ENCODE measurements around the gene SETD1B. TPM values are rescaled to one million over a fixed set of nuclear protein-coding genes. Genes with fewer than 3 reads are reported as not detected.

SETD1B gene
- total RNA-seq, 2 donors from 2014 or later: 54.5 to 64.1 TPM

DNA sequence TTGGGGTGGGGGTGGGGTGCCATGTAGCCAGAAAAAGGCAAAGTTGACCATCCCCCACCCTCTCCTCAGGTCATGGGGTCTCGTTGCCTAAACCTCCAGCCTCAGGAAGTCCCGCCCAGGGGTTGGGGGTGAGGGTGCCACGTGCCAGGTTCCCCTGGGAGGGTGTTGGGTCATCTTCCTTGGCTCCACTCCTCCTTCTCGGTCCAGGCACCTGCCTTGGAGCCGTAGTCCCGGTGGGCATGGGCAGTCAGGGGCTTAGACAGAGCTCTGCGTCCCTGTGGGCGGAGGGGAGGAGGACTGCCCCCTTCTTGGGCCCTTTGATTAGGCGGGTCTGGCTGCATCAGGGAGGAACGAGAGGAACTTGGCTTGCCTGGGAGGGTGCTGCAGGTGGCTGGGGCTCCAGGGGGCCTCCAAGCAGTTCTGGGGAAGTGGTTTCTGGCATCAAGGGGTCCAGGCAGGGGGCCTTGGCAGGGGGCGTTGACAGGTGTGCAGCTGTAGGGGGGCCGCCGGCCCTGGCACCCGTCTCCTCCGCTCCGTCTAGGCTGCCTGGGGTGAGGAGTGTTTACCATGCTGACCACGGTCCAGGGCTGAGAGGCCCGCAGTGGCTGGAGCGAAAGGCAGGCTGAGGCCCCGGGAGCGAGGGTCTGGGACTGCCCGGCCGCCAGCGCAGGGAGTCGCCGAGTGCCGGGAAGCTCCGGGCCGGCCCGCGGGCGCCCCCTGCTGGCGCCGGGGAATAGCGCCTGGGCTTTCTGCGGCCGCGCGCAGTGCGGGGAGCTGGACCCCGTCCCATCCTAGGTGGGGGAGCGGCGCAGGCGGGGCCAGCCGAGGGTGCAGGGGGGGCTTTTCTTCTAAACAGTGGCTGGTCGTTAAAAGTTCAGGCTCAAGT is 7.9 kb downstream of the SETD1B start:
- peaks cover 45% of the 10 kb centered on the region for H3K4me1 Mint-ChIP-seq
- H3K27ac Mint-ChIP-seq: peak overlapping the region; percentile 85
- peak overlapping the region; percentile 91 for H3K4me3 Mint-ChIP-seq
- H3K27me3 Mint-ChIP-seq: no peaks in the 10 kb centered on the region
- no peaks in the 10 kb centered on the region for H3K9me3 ChIP-seq (ENCODE audit: control insufficient read depth, low read length, poor library complexity, severe bottlenecking)
- DNase-seq: peak; percentile 68 to 76 (median 73)
- no peaks in the 10 kb centered on the region for H3K36me3 Mint-ChIP-seq (ENCODE audit: low read depth)
- peak; percentile 87 for ATAC-seq

DNA sequence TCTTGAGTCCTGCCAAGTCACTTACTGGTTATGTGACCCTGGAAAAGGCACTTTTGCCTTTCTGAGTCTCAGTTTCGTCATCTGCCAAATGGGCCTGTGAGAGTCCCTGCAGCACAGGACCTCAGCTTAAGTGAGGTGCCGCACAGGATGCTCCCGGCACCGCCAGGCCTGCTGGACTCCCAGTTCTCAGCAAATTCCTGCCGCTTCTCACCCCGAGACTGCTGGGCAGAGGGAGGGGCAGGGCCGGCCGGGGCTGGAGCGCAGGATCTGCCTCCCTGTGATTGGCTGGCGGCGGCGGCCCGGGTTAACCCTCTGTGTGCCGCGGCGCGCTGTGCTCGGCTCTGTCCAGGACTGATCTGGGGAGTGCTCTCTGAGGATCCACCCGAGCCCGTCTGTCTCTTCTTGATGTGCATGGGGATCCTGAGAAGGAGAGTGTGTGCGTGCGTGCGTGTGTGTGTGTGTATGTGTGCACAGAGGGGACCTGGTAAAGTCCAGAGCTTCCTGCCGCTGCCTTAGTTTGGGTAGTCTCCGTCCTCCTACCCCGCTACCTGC is 8.6 kb downstream of the SETD1B start:
- DNase-seq (no peak), ATAC-seq (peak; percentile 59)
- H3K27ac Mint-ChIP-seq: peak overlapping the region; percentile 85
- no peaks in the 10 kb centered on the region for H3K36me3 Mint-ChIP-seq (ENCODE audit: low read depth)
- H3K9me3 ChIP-seq (ENCODE audit: control insufficient read depth, low read length, poor library complexity, severe bottlenecking): no peaks in the 10 kb centered on the region
- H3K27me3 Mint-ChIP-seq: no peaks in the 10 kb centered on the region
- peak overlapping the region; percentile 91 for H3K4me3 Mint-ChIP-seq
- H3K4me1 Mint-ChIP-seq: peaks cover 43% of the 10 kb centered on the region

DNA sequence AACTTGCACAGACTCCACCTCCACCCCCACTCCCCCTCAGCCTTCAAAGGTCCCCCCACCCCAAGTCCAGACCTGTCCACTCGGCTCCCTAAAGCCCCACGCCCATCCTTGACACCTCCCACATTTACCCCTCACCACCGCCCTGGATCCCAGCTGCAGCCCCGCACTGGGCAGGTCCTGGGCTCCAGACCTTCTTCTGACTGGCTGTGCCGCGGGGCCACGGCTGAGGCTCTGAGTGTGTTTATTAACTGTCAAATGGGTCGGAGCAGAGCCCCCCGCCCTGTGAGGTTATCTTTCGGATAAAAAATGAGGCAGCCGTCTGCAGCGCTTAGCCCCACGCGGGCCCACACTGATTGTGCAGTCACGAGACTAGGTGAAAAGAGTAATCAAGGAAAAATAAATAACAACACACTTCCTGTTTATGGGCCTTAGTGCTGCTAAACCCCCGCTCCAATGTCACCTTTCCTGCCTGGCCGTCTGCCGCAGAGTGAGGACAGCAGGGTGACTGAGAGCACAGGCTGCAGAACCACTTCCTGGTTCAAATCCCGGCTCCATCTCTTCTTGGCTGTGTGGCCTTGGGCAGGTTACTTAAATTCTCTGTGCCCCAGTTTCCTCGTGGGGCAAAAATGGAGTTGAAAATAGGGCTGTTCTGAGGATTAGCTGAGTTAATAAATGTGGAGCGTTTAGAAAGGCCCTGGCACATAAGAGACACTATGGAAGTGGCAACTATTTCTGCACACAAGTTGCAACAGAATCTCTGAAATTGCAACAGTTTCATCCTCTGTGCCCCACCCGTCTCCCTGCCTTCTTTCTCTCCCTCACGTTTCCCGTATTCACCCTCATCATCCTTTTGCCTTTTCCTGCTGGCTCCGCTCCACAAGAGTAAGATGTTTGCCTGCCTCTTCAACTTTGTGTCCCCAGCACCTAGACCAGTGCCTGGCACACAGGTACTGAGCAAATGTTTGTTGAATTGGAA is 9.4 kb downstream of the SETD1B start:
- peaks cover 41% of the 10 kb centered on the region for H3K4me1 Mint-ChIP-seq
- H3K27me3 Mint-ChIP-seq: no peaks in the 10 kb centered on the region
- no peaks in the 10 kb centered on the region for H3K36me3 Mint-ChIP-seq (ENCODE audit: low read depth)
- no peaks in the 10 kb centered on the region for H3K9me3 ChIP-seq (ENCODE audit: control insufficient read depth, low read length, poor library complexity, severe bottlenecking)
- peak overlapping the region; percentile 85 for H3K27ac Mint-ChIP-seq
- peak overlapping the region; percentile 91 for H3K4me3 Mint-ChIP-seq
- ATAC-seq (no peak), DNase-seq (no peak)

DNA sequence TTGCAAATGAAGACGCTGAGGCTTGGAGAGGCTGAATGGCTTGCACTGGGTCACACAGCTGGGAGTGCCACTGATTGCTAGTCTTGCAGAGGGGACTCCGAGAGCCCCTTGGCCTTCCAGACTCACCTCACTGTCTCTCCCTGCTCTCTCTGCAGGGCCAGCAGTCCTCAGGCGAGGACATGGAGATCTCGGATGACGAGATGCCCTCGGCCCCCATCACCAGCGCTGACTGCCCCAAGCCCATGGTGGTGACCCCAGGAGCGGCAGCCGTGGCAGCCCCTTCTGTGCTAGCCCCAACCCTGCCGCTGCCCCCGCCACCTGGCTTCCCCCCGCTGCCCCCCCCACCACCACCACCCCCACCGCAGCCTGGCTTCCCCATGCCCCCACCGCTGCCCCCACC is 10.1 kb downstream of the SETD1B start:
- DNase-seq: no peak
- H3K4me3 Mint-ChIP-seq: peak overlapping the region; percentile 91
- H3K36me3 Mint-ChIP-seq (ENCODE audit: low read depth): no peaks in the 10 kb centered on the region
- H3K4me1 Mint-ChIP-seq: peaks cover 35% of the 10 kb centered on the region
- peak overlapping the region; percentile 85 for H3K27ac Mint-ChIP-seq
- ATAC-seq: no peak
- no peaks in the 10 kb centered on the region for H3K27me3 Mint-ChIP-seq
- H3K9me3 ChIP-seq (ENCODE audit: control insufficient read depth, low read length, poor library complexity, severe bottlenecking): no peaks in the 10 kb centered on the region

DNA sequence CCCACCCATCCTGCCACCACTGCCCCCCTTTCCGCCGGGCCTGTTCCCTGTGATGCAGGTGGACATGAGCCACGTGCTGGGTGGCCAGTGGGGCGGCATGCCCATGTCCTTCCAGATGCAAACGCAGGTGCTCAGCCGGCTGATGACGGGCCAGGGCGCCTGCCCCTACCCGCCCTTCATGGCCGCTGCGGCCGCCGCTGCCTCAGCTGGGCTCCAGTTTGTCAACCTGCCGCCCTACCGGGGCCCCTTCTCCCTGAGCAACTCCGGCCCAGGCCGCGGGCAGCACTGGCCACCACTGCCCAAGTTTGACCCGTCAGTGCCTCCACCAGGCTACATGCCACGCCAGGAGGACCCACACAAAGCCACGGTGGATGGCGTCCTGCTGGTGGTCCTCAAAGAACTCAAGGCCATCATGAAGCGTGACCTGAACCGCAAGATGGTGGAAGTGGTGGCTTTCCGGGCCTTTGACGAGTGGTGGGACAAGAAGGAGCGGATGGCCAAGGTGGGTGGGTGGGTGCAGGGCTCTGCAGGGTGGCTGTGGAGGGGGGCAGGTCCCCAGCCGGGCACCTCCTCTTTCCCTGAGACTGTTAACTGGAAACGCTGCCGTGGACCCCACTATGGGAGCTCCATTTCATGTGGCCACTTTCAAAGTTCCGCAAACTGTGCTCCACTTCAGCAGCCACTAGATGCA is 10.8 kb downstream of the SETD1B start:
- peaks cover 36% of the 10 kb centered on the region for H3K4me1 Mint-ChIP-seq
- no peak overlapping the region for H3K27ac Mint-ChIP-seq
- H3K36me3 Mint-ChIP-seq (ENCODE audit: low read depth): peaks cover 3% of the 10 kb centered on the region
- H3K4me3 Mint-ChIP-seq: peak overlapping the region; percentile 49
- H3K9me3 ChIP-seq (ENCODE audit: control insufficient read depth, low read length, poor library complexity, severe bottlenecking): no peaks in the 10 kb centered on the region
- no peak for ATAC-seq
- no peak for DNase-seq
- H3K27me3 Mint-ChIP-seq: no peaks in the 10 kb centered on the region

DNA sequence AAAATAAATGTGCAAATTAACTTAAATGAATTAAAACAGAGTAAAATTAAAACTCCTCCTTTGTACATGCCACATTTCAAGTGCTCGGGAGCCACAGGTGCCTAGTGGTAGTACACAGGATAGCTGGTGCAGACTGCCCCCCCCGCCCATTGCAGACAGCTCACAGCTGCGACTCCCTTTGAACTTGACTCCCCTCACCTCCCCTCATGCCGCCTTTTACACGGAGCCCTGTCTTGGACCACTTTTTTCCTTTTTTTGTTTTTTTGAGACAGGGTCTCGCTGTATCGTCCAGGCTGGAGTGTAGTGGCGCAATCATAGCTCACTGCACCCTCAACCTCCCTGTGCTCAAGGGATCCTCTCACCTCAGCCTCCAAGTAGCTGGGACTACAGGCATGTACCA is 11.5 kb downstream of the SETD1B start:
- H3K36me3 Mint-ChIP-seq (ENCODE audit: low read depth): peaks cover 3% of the 10 kb centered on the region
- no peak overlapping the region for H3K27ac Mint-ChIP-seq
- ATAC-seq (no peak), DNase-seq (no peak)
- no peak overlapping the region for H3K4me3 Mint-ChIP-seq
- peaks cover 33% of the 10 kb centered on the region for H3K4me1 Mint-ChIP-seq
- H3K27me3 Mint-ChIP-seq: no peaks in the 10 kb centered on the region
- H3K9me3 ChIP-seq (ENCODE audit: control insufficient read depth, low read length, poor library complexity, severe bottlenecking): no peaks in the 10 kb centered on the region

DNA sequence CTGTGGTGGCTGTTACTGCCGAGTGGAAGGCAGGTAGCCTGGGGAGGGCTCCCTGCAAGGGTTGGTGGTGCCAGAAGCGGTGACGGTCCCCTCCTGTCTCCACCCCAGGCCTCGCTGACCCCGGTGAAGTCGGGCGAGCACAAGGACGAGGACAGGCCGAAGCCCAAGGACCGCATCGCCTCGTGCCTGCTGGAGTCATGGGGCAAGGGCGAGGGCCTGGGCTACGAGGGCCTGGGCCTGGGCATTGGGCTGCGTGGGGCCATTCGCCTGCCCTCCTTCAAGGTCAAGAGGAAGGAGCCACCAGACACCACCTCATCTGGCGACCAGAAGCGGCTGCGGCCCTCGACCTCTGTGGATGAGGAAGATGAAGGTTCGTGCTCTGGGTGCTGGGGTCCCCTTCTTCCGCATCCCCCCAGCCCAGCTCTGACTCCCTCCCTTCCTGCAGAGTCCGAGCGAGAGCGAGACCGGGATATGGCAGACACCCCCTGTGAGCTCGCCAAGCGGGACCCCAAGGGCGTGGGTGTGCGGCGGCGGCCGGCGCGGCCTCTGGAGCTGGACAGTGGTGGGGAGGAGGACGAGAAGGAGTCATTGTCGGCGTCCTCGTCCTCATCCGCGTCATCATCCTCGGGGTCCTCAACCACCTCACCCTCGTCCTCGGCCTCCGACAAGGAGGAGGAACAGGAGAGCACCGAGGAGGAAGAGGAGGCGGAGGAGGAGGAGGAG is 13.3 kb downstream of the SETD1B start:
- no peak overlapping the region for H3K27ac Mint-ChIP-seq
- no peak for ATAC-seq
- no peak for DNase-seq
- H3K4me1 Mint-ChIP-seq: peaks cover 23% of the 10 kb centered on the region
- H3K9me3 ChIP-seq (ENCODE audit: control insufficient read depth, low read length, poor library complexity, severe bottlenecking): no peaks in the 10 kb centered on the region
- H3K4me3 Mint-ChIP-seq: no peak overlapping the region
- no peaks in the 10 kb centered on the region for H3K27me3 Mint-ChIP-seq
- peaks cover 3% of the 10 kb centered on the region for H3K36me3 Mint-ChIP-seq (ENCODE audit: low read depth)

DNA sequence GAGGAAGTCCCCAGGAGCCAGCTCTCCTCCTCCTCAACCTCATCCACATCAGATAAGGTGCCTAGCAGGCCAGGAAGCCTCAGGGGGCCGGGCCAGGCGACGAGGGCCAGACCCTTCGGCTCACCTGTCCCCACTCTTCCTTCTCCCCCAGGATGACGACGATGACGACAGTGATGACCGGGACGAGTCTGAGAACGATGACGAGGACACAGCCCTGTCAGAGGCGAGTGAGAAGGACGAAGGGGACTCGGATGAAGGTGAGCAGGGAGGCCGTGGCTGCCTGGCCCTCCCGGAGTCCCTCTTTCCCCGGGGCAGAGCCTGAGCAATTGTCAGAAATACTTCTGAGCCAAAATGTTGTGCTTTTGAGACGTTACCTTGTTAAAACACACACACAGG is 13.8 kb downstream of the SETD1B start:
- no peaks in the 10 kb centered on the region for H3K27me3 Mint-ChIP-seq
- no peak overlapping the region for H3K4me3 Mint-ChIP-seq
- no peaks in the 10 kb centered on the region for H3K9me3 ChIP-seq (ENCODE audit: control insufficient read depth, low read length, poor library complexity, severe bottlenecking)
- no peak for ATAC-seq
- H3K36me3 Mint-ChIP-seq (ENCODE audit: low read depth): peaks cover 3% of the 10 kb centered on the region
- no peak for DNase-seq
- no peak overlapping the region for H3K27ac Mint-ChIP-seq
- H3K4me1 Mint-ChIP-seq: peaks cover 20% of the 10 kb centered on the region

DNA sequence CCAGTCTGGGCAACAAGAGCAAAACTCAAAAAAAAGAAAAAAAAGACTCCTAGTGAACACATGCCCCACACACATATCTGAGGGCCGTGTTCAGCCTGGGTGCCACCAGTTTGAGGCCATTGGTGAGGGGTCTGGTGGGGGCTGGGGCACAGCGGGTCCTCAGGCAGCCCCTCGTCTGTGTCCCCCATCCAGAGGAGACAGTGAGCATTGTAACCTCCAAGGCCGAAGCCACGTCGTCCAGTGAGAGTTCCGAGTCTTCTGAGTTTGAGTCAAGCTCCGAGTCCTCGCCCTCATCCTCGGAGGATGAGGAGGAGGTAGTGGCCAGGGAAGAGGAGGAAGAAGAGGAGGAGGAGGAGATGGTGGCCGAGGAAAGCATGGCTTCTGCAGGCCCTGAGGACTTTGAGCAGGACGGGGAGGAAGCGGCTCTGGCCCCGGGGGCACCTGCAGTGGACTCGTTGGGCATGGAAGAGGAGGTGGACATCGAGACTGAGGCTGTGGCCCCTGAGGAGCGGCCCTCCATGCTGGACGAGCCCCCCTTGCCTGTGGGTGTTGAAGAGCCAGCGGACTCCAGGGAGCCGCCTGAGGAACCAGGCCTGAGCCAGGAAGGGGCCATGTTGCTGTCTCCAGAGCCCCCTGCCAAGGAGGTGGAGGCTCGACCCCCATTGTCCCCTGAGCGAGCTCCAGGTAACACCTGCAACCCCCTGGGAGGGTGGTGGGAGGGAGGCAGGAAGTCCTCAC is 15.6 kb downstream of the SETD1B start:
- DNase-seq: no peak
- no peaks in the 10 kb centered on the region for H3K9me3 ChIP-seq (ENCODE audit: control insufficient read depth, low read length, poor library complexity, severe bottlenecking)
- Mint-ChIP-seq H3K27me3 (no peaks in the 10 kb centered on the region), H3K4me1 (peaks cover 10% of the 10 kb centered on the region), H3K4me3 (no peak overlapping the region), H3K36me3 (ENCODE audit: low read depth) (peaks cover 3% of the 10 kb centered on the region), H3K27ac (peak overlapping the region; percentile 53)
- no peak for ATAC-seq

DNA sequence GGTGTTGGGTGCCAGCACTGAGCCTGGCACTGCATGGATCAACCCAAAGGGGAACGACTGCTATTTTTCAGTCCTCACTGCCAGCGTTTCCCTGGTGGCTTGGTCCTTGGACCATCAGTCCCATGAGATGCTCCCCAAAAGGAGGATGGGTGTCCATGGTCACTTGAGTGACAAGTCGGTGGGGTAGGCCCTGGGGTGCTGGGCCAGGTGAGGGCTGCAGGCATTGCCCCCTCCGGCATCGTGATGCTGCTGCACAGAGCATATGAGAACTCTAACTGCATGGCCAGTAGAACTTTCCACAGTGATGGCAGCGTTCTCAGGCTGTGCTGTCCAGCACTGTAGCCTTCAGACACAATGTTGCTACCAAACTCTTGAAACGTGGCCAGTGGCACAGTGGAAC is 16.2 kb downstream of the SETD1B start:
- Mint-ChIP-seq H3K4me1 (peaks cover 10% of the 10 kb centered on the region), H3K36me3 (ENCODE audit: low read depth) (peaks cover 3% of the 10 kb centered on the region), H3K27me3 (no peaks in the 10 kb centered on the region), H3K27ac (no peak overlapping the region), H3K4me3 (no peak overlapping the region)
- ATAC-seq: no peak
- no peak for DNase-seq
- H3K9me3 ChIP-seq (ENCODE audit: control insufficient read depth, low read length, poor library complexity, severe bottlenecking): no peaks in the 10 kb centered on the region

DNA sequence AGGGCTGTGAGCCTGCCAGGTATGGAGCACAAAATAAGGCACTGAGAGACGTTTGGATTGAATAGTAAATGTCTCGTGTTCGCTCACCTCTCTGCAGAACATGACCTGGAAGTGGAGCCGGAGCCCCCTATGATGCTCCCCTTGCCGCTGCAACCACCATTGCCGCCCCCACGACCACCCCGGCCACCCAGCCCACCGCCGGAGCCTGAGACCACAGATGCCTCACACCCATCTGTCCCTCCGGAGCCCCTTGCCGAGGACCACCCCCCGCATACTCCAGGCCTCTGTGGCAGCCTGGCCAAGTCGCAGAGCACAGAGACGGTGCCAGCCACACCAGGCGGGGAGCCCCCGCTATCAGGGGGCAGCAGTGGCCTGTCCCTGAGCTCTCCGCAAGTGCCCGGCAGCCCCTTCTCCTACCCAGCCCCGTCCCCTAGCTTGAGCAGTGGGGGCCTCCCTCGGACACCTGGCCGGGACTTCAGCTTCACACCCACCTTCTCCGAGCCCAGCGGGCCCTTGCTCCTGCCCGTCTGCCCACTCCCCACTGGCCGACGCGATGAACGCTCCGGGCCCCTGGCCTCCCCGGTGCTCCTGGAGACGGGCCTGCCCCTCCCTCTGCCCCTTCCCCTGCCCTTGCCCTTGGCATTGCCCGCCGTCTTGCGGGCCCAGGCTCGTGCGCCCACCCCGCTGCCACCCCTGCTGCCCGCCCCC is 18.7 kb downstream of the SETD1B start:
- H3K4me3 Mint-ChIP-seq: no peak overlapping the region
- peaks cover 9% of the 10 kb centered on the region for H3K4me1 Mint-ChIP-seq
- H3K36me3 Mint-ChIP-seq (ENCODE audit: low read depth): peaks cover 13% of the 10 kb centered on the region
- no peak overlapping the region for H3K27ac Mint-ChIP-seq
- H3K9me3 ChIP-seq (ENCODE audit: control insufficient read depth, low read length, poor library complexity, severe bottlenecking): no peaks in the 10 kb centered on the region
- H3K27me3 Mint-ChIP-seq: no peaks in the 10 kb centered on the region
- no peak for ATAC-seq
- no peak for DNase-seq

All from T-helper 17 cell (primary cell).